Endothelial cell (in vitro differentiated cells): ENCODE measurements around the gene PCED1A. TPM values are rescaled to one million over a fixed set of nuclear protein-coding genes. Genes with fewer than 3 reads are reported as not detected.
"Not testable (repeated sequence)": the region's sequence is repeated elsewhere in the genome, so short reads cannot be mapped to it uniquely, and the experiment has no call there.

Experiments used
- DNase-seq: peaks from one replicate; pipeline ENCODE4 v3.0.0; 2021; ENCODE audit warnings: low spot score
- H3K27ac Mint-ChIP-seq: one replicate; pipeline ENCODE4 v1.8.0; 2021; ENCODE audit warnings: mixed read lengths, inconsistent platforms; ENCODE audit not compliant: unreplicated experiment
- H3K27me3 Mint-ChIP-seq: one replicate; pipeline ENCODE4 v1.8.0; 2021; ENCODE audit warnings: mild to moderate bottlenecking, moderate library complexity, mixed read lengths, inconsistent platforms; ENCODE audit not compliant: unreplicated experiment
- H3K36me3 Mint-ChIP-seq: one replicate; pipeline ENCODE4 v1.8.0; 2021; ENCODE audit warnings: mild to moderate bottlenecking, low read depth, mixed read lengths, inconsistent platforms; ENCODE audit not compliant: unreplicated experiment
- H3K4me1 Mint-ChIP-seq: one replicate; pipeline ENCODE4 v1.8.0; 2021; ENCODE audit warnings: mild to moderate bottlenecking, mixed read lengths, inconsistent platforms; ENCODE audit not compliant: unreplicated experiment
- H3K4me3 Mint-ChIP-seq: one replicate; pipeline ENCODE4 v1.8.0; 2021; ENCODE audit warnings: mild to moderate bottlenecking, mixed read lengths, inconsistent platforms; ENCODE audit not compliant: unreplicated experiment
- H3K9me3 Mint-ChIP-seq: one replicate; pipeline ENCODE4 v1.8.0; 2021; ENCODE audit warnings: mixed read lengths, inconsistent platforms; ENCODE audit not compliant: unreplicated experiment
- total RNA-seq: library from RNA; stranded (reverse); fragmentation: NEBNext Ultra II Directional; extraction: Animal tissue kit (Norgen Biotek cat#: 25700); gene quantifications from one replicate; pipeline ENCODE4 v1.2.1, GENCODE V29; 2021; ENCODE audit not compliant: unreplicated experiment
- TF ChIP-seq, protein P1 (sequence below): fragments of 200-600 bp; sonication (generic); IDR thresholded peaks from one replicate; pipeline ENCODE4 v1.5.0; 2021; ENCODE audit warnings: antibody characterized with exemption; ENCODE audit not compliant: unreplicated experiment

The PCED1A gene
- total RNA-seq, 1 donor from 2014 or later = 30.9 TPM

DNA sequence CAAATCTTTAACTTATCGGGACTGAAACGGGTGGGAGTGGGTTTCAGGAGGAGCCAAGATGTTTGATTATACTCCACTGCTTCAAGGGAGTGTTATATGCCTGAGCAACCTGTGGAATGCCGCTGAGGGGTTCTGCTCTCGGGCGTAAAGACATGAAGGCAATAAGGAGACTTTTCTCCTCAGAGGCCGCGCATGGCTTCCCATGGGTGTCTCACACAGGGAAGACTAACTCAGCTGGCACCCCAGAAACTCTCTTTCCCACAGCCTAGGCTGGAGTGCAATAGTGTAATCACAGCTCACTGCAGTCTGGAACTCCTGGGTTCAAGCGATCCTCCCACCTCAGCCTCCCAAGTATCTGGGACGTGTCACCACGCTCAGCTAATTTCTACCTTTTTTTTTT, 30.8 kb downstream of the PCED1A start:
- Mint-ChIP-seq H3K4me1 (peaks cover 5% of the 10 kb centered on the region), H3K36me3 (no peaks in the 10 kb centered on the region), H3K27ac (no peak overlapping the region), H3K4me3 (no peak overlapping the region), H3K9me3 (no peaks in the 10 kb centered on the region), H3K27me3 (peaks cover 18% of the 10 kb centered on the region)
- TF ChIP-seq, protein P1, sequence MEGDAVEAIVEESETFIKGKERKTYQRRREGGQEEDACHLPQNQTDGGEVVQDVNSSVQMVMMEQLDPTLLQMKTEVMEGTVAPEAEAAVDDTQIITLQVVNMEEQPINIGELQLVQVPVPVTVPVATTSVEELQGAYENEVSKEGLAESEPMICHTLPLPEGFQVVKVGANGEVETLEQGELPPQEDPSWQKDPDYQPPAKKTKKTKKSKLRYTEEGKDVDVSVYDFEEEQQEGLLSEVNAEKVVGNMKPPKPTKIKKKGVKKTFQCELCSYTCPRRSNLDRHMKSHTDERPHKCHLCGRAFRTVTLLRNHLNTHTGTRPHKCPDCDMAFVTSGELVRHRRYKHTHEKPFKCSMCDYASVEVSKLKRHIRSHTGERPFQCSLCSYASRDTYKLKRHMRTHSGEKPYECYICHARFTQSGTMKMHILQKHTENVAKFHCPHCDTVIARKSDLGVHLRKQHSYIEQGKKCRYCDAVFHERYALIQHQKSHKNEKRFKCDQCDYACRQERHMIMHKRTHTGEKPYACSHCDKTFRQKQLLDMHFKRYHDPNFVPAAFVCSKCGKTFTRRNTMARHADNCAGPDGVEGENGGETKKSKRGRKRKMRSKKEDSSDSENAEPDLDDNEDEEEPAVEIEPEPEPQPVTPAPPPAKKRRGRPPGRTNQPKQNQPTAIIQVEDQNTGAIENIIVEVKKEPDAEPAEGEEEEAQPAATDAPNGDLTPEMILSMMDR = no peak
- DNase-seq = no peak

DNA sequence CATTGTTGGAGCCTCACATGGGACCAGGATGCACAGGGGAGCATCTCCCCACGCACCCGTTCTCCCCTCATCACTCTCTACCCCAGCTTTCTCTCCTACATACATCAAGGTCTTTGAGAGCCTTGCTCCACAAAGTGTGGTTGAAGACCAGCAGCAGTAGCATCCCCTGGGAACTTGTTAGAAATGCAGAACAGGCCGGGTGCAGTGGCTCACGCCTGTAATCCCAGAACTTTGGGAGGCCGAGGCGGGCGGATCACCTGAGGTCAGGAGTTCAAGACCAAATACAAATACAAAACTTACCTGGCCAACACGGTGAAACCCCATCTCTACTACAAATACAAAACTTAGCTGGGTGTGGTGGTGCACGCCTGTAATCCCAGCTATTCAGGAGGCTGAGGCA, 32.5 kb downstream of the PCED1A start:
- H3K36me3 Mint-ChIP-seq, H3K4me1 Mint-ChIP-seq, H3K4me3 Mint-ChIP-seq, H3K9me3 Mint-ChIP-seq, H3K27ac Mint-ChIP-seq, DNase-seq: not testable (repeated sequence)
- H3K27me3 Mint-ChIP-seq = peaks cover 19% of the 10 kb centered on the region

DNA sequence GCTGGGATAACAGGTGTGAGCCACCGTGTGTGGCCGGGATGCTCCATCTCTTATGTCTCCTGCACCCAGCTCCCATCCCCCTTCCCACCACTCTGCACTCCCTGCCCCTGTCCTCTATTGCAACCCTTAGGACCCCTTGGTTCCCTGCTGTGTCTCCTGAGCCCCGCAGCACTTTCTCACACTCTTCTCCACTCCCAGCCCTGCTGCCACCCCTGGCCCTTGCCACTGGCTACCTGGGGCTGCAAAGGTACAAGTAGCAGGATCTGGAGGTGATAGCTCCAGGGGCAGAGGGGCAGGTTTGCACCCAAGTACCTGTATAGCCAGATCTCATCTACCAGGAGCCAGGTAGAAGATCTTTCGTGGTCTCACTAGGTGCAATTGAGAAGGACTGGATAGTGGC, 33.4 kb downstream of the PCED1A start:
- Mint-ChIP-seq H3K27me3 (peaks cover 19% of the 10 kb centered on the region), H3K4me1 (peaks cover 9% of the 10 kb centered on the region), H3K9me3 (no peaks in the 10 kb centered on the region), H3K4me3 (no peak overlapping the region), H3K27ac (no peak overlapping the region), H3K36me3 (peaks cover 4% of the 10 kb centered on the region)
- TF ChIP-seq, protein P1 = no peak
- no peak for DNase-seq

DNA sequence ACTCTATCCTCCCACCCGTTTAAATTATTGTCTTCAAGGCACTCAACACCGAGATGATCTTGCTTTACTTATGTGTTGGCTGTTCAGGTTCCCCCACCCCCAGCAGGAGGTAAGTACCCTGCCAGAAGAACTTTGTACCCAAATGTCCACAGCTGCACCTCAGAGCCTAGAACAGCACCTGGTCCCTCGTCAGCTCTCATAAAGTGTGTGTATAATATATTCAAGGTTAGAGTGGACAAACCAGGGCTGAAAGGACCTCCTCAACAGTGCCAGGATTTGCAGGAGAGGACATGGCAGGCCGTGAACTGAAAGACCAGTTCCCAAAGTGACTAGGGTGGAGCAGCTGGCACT, 34.1 kb downstream of the PCED1A start:
- TF ChIP-seq, protein P1 = no peak
- Mint-ChIP-seq H3K27ac (no peak overlapping the region), H3K27me3 (peaks cover 24% of the 10 kb centered on the region), H3K36me3 (peaks cover 4% of the 10 kb centered on the region), H3K9me3 (no peaks in the 10 kb centered on the region), H3K4me3 (peak overlapping the region; percentile 3), H3K4me1 (peaks cover 14% of the 10 kb centered on the region)
- DNase-seq = no peak

DNA sequence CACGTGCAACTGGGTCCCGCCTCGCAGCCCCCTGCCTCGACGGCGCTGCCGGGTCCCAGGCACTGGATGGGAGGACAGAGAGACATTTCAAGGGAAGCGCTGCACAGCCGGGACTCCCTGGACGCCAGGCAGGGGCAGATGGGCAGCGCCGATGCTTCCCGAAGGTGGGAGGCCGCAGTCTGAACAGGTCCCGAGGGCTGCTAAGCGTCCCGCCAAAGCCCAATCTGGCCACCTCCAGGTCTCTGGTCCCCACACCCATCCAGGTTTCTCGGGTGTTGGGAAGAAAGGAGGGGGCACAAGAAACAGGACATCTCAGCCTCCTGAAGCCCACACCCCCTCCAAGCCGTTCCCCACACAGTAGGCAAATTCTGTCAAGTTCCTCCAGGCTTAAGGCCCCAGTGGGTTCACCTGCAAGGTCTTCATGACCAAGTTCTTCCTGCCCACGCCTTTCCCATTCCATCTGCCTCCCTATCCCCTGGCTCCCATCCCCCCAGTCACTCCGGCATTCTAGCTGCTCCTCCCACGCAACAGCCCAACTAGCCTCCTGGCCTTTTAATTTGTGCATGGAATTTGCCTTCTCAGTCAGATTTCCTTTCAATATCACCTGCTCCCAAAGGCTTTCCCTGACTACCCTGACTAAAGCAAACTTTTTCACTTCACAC, 34.6 kb downstream of the PCED1A start:
- H3K27me3 Mint-ChIP-seq = peaks cover 27% of the 10 kb centered on the region
- no peaks in the 10 kb centered on the region for H3K9me3 Mint-ChIP-seq
- H3K36me3 Mint-ChIP-seq = peaks cover 4% of the 10 kb centered on the region
- peak overlapping the region; percentile 3 for H3K4me3 Mint-ChIP-seq
- no peak overlapping the region for H3K27ac Mint-ChIP-seq
- H3K4me1 Mint-ChIP-seq = peaks cover 19% of the 10 kb centered on the region
- TF ChIP-seq, protein P1 = no peak
- DNase-seq = no peak
